SK-N-SH treated with all-trans-retinoic acid at 6 μM for 48 hours (cell line): ENCODE data around the gene PSAP.

Source experiments
- ATAC-seq: fragments of 200-7000 bp; cut with Tn5 transposase; 3 replicates; pipeline ENCODE4 v1.9.1; 2020; ENCODE audit warnings: mild to moderate bottlenecking, moderate library complexity
- ARNTL ChIP-seq: fragments of 450-650 bp; formaldehyde crosslinking; IDR thresholded peaks from 2 replicates; pipeline ENCODE4 v1.5.0; 2020; ENCODE audit warnings: low read depth, mild to moderate bottlenecking, moderate library complexity, borderline replicate concordance
- BACH2 ChIP-seq: fragments of 250-450 bp; sonication (Bioruptor Pico); IDR thresholded peaks from 2 replicates; pipeline ENCODE4 v1.9.0; 2021; ENCODE audit warnings: mild to moderate bottlenecking, borderline replicate concordance
- CREB5 ChIP-seq: fragments of 250-450 bp; sonication (Bioruptor Pico); IDR thresholded peaks from 2 replicates; pipeline ENCODE4 v1.5.1; 2020; ENCODE audit warnings: low read depth, mild to moderate bottlenecking, moderate library complexity
- CSDC2 ChIP-seq: fragments of 250-450 bp; sonication (Bioruptor Pico); IDR thresholded peaks from 2 replicates; pipeline ENCODE4 v1.5.0; 2020; ENCODE audit warnings: mild to moderate bottlenecking, moderate library complexity
- CSRNP3 ChIP-seq: fragments of 250-450 bp; sonication (Bioruptor Pico); IDR thresholded peaks from 2 replicates; pipeline ENCODE4 v1.5.1; 2021; ENCODE audit warnings: mild to moderate bottlenecking, moderate library complexity
- GLIS3 ChIP-seq: fragments of 250-450 bp; sonication (Bioruptor Pico); IDR thresholded peaks from 2 replicates; pipeline ENCODE4 v1.5.0; 2020; ENCODE audit warnings: mild to moderate bottlenecking, moderate library complexity
- ISL1 ChIP-seq: fragments of 250-450 bp; sonication (Bioruptor Pico); IDR thresholded peaks from 2 replicates; pipeline ENCODE4 v2.1.2; 2022; ENCODE audit warnings: mild to moderate bottlenecking, moderate library complexity
- OSR1 ChIP-seq: fragments of 250-450 bp; sonication (Bioruptor Pico); IDR thresholded peaks from 2 replicates; pipeline ENCODE4 v1.8.0; 2022; ENCODE audit warnings: moderate library complexity, mild to moderate bottlenecking, inconsistent platforms
- POU6F1 ChIP-seq: fragments of 250-450 bp; sonication (Bioruptor Pico); IDR thresholded peaks from 2 replicates; pipeline ENCODE4 v1.8.0; 2021; ENCODE audit warnings: low read depth, mild to moderate bottlenecking, moderate library complexity, borderline replicate concordance
- PPARA ChIP-seq: fragments of 250-450 bp; sonication (Bioruptor Pico); IDR thresholded peaks from 2 replicates; pipeline ENCODE4 v1.5.0; 2020; ENCODE audit warnings: mild to moderate bottlenecking, borderline replicate concordance
- RARB ChIP-seq: fragments of 250-450 bp; sonication (Bioruptor Pico); IDR thresholded peaks from 2 replicates; pipeline ENCODE4 v1.8.0; 2021; ENCODE audit warnings: mild to moderate bottlenecking, moderate library complexity
- TCF4 ChIP-seq: fragments of 250-450 bp; sonication (Bioruptor Pico); IDR thresholded peaks from 2 replicates; pipeline ENCODE4 v1.8.0; 2021; ENCODE audit warnings: mild to moderate bottlenecking, moderate library complexity, borderline replicate concordance
- TOX ChIP-seq: fragments of 250-450 bp; sonication (Bioruptor Pico); IDR thresholded peaks from 2 replicates; pipeline ENCODE4 v1.8.0; 2021; ENCODE audit warnings: mild to moderate bottlenecking, moderate library complexity, borderline replicate concordance
- TSHZ2 ChIP-seq: fragments of 250-450 bp; sonication (Bioruptor Pico); IDR thresholded peaks from 2 replicates; pipeline ENCODE4 v1.5.0; 2020; ENCODE audit warnings: mild to moderate bottlenecking, moderate library complexity
- ZC3H10 ChIP-seq: fragments of 250-450 bp; sonication (Bioruptor Pico); IDR thresholded peaks from 2 replicates; pipeline ENCODE4 v1.5.1; 2021; ENCODE audit warnings: mild to moderate bottlenecking, moderate library complexity
- ZFP3 ChIP-seq: fragments of 250-450 bp; sonication (Bioruptor Pico); IDR thresholded peaks from 2 replicates; pipeline ENCODE4 v1.5.0; 2020; ENCODE audit warnings: mild to moderate bottlenecking, moderate library complexity
- ZFP30 ChIP-seq: fragments of 450-650 bp; formaldehyde crosslinking; IDR thresholded peaks from 2 replicates; pipeline ENCODE4 v1.5.0; 2022; ENCODE audit warnings: mild to moderate bottlenecking, moderate library complexity
- ZNF70 ChIP-seq: fragments of 450-650 bp; formaldehyde crosslinking; IDR thresholded peaks from 2 replicates; pipeline ENCODE4 v1.5.0; 2020; ENCODE audit warnings: mild to moderate bottlenecking, moderate library complexity
- ZNF8 ChIP-seq: fragments of 450-650 bp; formaldehyde crosslinking; IDR thresholded peaks from 2 replicates; pipeline ENCODE4 v1.5.0; 2020; ENCODE audit warnings: mild to moderate bottlenecking, moderate library complexity

PSAP gene

GRCh38 chr10:71844695-71845094 lies 6.4 kb downstream of the PSAP start:
- no peak for TF ChIP-seq TCF4 (CRISPR knock-in tag)
- TF ChIP-seq RARB: no peak
- no peak for TF ChIP-seq ZFP30
- no peak for TF ChIP-seq OSR1 (CRISPR knock-in tag)
- TF ChIP-seq TOX (CRISPR knock-in tag): no peak
- TF ChIP-seq TSHZ2 (CRISPR knock-in tag): no peak
- TF ChIP-seq ISL1: no peak
- TF ChIP-seq ARNTL (CRISPR knock-in tag): no peak
- no peak for TF ChIP-seq ZNF70
- no peak for ATAC-seq

GRCh38 chr10:71844084-71844483 lies 7.0 kb downstream of the PSAP start:
- no peak for ATAC-seq
- TF ChIP-seq BACH2 (CRISPR knock-in tag) (no peak), ZFP3 (CRISPR knock-in tag) (no peak), ZNF8 (CRISPR knock-in tag) (no peak), ARNTL (CRISPR knock-in tag) (no peak)

- ATAC-seq: no peak
Observed at GRCh38 chr10:71842856-71843686, 8.0 kb downstream of the PSAP start.

More at GRCh38 chr10:71842856-71843686, 8.0 kb downstream of the PSAP start:
- TF ChIP-seq TOX (CRISPR knock-in tag) (no peak), TCF4 (CRISPR knock-in tag) (no peak), ZNF8 (CRISPR knock-in tag) (no peak), ZC3H10 (CRISPR knock-in tag) (no peak), PPARA (CRISPR knock-in tag) (no peak), TSHZ2 (CRISPR knock-in tag) (no peak), GLIS3 (CRISPR knock-in tag) (no peak), RARB (no peak), CREB5 (CRISPR knock-in tag) (no peak), CSDC2 (CRISPR knock-in tag) (no peak), POU6F1 (CRISPR knock-in tag) (no peak), BACH2 (CRISPR knock-in tag) (no peak), OSR1 (CRISPR knock-in tag) (no peak), CSRNP3 (no peak)
